Liver (tissue), 9 donors: Measurements from ENCODE around the gene BTG2. TPM values are rescaled to one million over a fixed set of nuclear protein-coding genes. Genes with fewer than 3 reads are reported as not detected.

Experiments
- DNase-seq: peaks from one replicate; pipeline ENCODE4 v3.0.0-alpha.2; 2017; ENCODE audit warnings: low spot score
- H3K27ac ChIP-seq, 2 donors: one replicate each; pipeline ENCODE4 v1.7.0; 2013; ENCODE audit warnings: inconsistent platforms in 2 of 2, low read length in 2 of 2, control low read depth in 1 of 2, low read depth in 1 of 2, mild to moderate bottlenecking in 1 of 2
- H3K27me3 ChIP-seq, 4 donors: one replicate each; pipeline versions ENCODE4 v1.6.1 to v1.7.0; 2013; ENCODE audit warnings: low read length in 3 of 4, inconsistent platforms in 1 of 4, mild to moderate bottlenecking in 1 of 4, moderate library complexity in 1 of 4; ENCODE audit not compliant: control insufficient read depth in 4 of 4, insufficient read depth in 4 of 4
- H3K36me3 ChIP-seq, 4 donors: one replicate each; pipeline versions ENCODE4 v1.6.1 to v1.7.0; 2013; ENCODE audit warnings: low read length in 3 of 4, mild to moderate bottlenecking in 3 of 4, low read depth in 1 of 4, moderate library complexity in 1 of 4; ENCODE audit not compliant: control insufficient read depth in 4 of 4, insufficient read depth in 3 of 4
- H3K4me1 ChIP-seq, 4 donors: one replicate each; pipeline versions ENCODE4 v1.6.1 to v1.7.0; 2013; ENCODE audit warnings: low read length in 3 of 4, mild to moderate bottlenecking in 3 of 4, moderate library complexity in 1 of 4; ENCODE audit not compliant: control insufficient read depth in 4 of 4, insufficient read depth in 4 of 4
- H3K4me3 ChIP-seq, 3 donors: one replicate each; pipeline versions ENCODE4 v1.6.1 to v1.7.0; 2013; ENCODE audit warnings: low read length in 3 of 3, control low read depth in 1 of 3, low read depth in 1 of 3, mild to moderate bottlenecking in 1 of 3
- H3K9ac ChIP-seq, 2 donors: one replicate each; pipeline ENCODE4 v1.7.0; 2013; ENCODE audit warnings: low read length in 2 of 2, mild to moderate bottlenecking in 2 of 2, moderate library complexity in 2 of 2, control low read depth in 1 of 2, low read depth in 1 of 2
- H3K9me3 ChIP-seq, 4 donors: one replicate each; pipeline versions ENCODE4 v1.6.1 to v1.7.0; 2013; ENCODE audit warnings: low read length in 3 of 4; ENCODE audit not compliant: control insufficient read depth in 4 of 4
- ATF3 ChIP-seq: IDR thresholded peaks from 2 replicates; pipeline ENCODE4 v1.6.1; 2016; ENCODE audit warnings: antibody characterized with exemption
- EGR1 ChIP-seq, 2 donors: IDR thresholded peaks; 2 replicates each; pipeline ENCODE4 v1.6.1; 2016 to 2018; ENCODE audit warnings: antibody characterized with exemption in 2 of 2, low read depth in 2 of 2
- FOXA1 ChIP-seq: IDR thresholded peaks from 2 replicates; pipeline ENCODE4 v1.6.1; 2016; ENCODE audit warnings: antibody characterized with exemption
- FOXA2 ChIP-seq: IDR thresholded peaks from 2 replicates; pipeline ENCODE4 v1.6.1; 2016; ENCODE audit warnings: antibody characterized with exemption
- GABPA ChIP-seq, 2 donors: IDR thresholded peaks in 1 of 2; conservative IDR thresholded peaks in 1 of 2; 2 replicates each; pipeline ENCODE4 v1.6.1; 2016; ENCODE audit warnings: antibody characterized with exemption in 2 of 2, mild to moderate bottlenecking in 1 of 2, moderate library complexity in 1 of 2
- HNF4A ChIP-seq, 2 donors: conservative IDR thresholded peaks; 2 replicates each; pipeline ENCODE4 v1.6.1; 2016; ENCODE audit warnings: antibody characterized with exemption in 2 of 2, mild to moderate bottlenecking in 2 of 2
- HNF4G ChIP-seq: IDR thresholded peaks from 2 replicates; pipeline ENCODE4 v1.6.1; 2016; ENCODE audit warnings: antibody characterized with exemption
- JUND ChIP-seq, 2 donors: IDR thresholded peaks; 2 replicates each; pipeline ENCODE4 v1.6.1; 2016; ENCODE audit warnings: antibody characterized with exemption in 2 of 2
- NR2F2 ChIP-seq: IDR thresholded peaks from 2 replicates; pipeline ENCODE4 v1.6.1; 2016; ENCODE audit warnings: antibody characterized with exemption
- RAD21 ChIP-seq, 2 donors: IDR thresholded peaks; 2 replicates each; pipeline ENCODE4 v1.6.1; 2016; ENCODE audit warnings: antibody characterized with exemption in 2 of 2, mild to moderate bottlenecking in 2 of 2
- RXRA ChIP-seq, 2 donors: IDR thresholded peaks; 2 replicates each; pipeline ENCODE4 v1.6.1; 2017 to 2018; ENCODE audit warnings: antibody characterized with exemption in 2 of 2, mild to moderate bottlenecking in 1 of 2
- SP1 ChIP-seq: IDR thresholded peaks from 2 replicates; pipeline ENCODE4 v1.6.1; 2018; ENCODE audit warnings: antibody characterized with exemption, mild to moderate bottlenecking
- TAF1 ChIP-seq: conservative IDR thresholded peaks from 2 replicates; pipeline ENCODE4 v1.6.1; 2016; ENCODE audit warnings: antibody characterized with exemption, mild to moderate bottlenecking
- YY1 ChIP-seq: IDR thresholded peaks from 2 replicates; pipeline ENCODE4 v1.6.1; 2016; ENCODE audit warnings: antibody characterized with exemption, mild to moderate bottlenecking
- WGBS: extraction: QIAGEN DNeasy Blood & Tissue Kit; methylation state at CpG from one replicate; pipeline ENCODE4 v1.1.7; 2013; 5-methylcytosine and 5-hydroxymethylcytosine counted together
- polyA plus RNA-seq, 2 donors: library from polyadenylated mRNA; stranded (reverse) in 1 of 2; unstranded in 1 of 2; fragments of 200-250 nt in 1 of 2; fragments of >200 nt in 1 of 2; fragmentation: Nextera tagmentation in 1 of 2; extraction: Ambion mirVana in 1 of 2; gene quantifications; one replicate each; pipeline versions ENCODE4 v1.2.1 to v1.2.3, GENCODE V29; 2013 to 2015
- total RNA-seq, 2 donors: library from RNA; depleted of rRNA; stranded (reverse); fragments of >200 nt; gene quantifications; one replicate each; pipeline ENCODE4 v1.2.3, GENCODE V29; 2014
- TF ChIP-seq, protein P1 (sequence below): IDR thresholded peaks from 2 replicates; pipeline ENCODE4 v1.6.1; 2016; ENCODE audit warnings: antibody characterized with exemption, mild to moderate bottlenecking
- TF ChIP-seq, protein P2 (sequence below): fragments of 150-350 bp; IDR thresholded peaks from 2 replicates; pipeline ENCODE4 v1.5.1; 2017; ENCODE audit warnings: improper control_type of control experiment, low read depth, low read length; ENCODE audit not compliant: missing input control
- TF ChIP-seq, protein P3 (sequence below): IDR thresholded peaks from 2 replicates; pipeline ENCODE4 v1.6.1; 2016; ENCODE audit warnings: antibody characterized with exemption
- TF ChIP-seq, protein P4 (sequence below): IDR thresholded peaks from 2 replicates; pipeline ENCODE4 v1.6.1; 2016; ENCODE audit warnings: antibody characterized with exemption
- donor health status: healthy.
- donor health status: healthy.
- donor health status: healthy.
- donor health status: healthy.
- donor health status: healthy.

Gene BTG2
- total and polyA plus RNA-seq, 4 donors, result 3.8 to 52.5 (median 4.8) TPM

DNA sequence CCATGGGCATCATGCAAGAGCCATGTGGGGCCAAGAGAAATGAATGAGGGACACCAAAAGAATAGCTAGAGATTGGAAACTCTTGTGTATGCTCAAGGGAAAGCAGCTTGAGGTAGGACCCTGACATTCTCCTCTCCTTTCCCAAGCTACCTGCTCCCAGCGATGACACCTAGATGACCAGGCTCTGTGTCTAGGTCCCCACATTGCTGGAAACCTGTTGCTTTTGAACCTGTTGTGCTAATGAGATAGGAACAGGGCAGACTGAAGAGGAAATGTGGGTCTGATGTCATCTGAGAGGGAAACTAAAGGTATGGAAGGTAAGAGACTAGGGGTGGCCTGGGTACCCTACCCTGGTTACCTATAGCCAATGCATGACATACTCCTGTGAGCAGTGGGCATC lies 43.8 kb downstream of the BTG2 start:
- peaks cover 0 to 6% (median 0%) of the 10 kb centered on the region in 4 donors for H3K27me3 ChIP-seq
- H3K9me3 ChIP-seq, result no peaks in the 10 kb centered on the region
- no peak for TF ChIP-seq FOXA2
- no peak for TF ChIP-seq GABPA (IDR thresholded peaks at IDR 0.05 in 1 of 2, conservative IDR thresholded peaks at IDR 0.05 in 1 of 2)
- no peak for TF ChIP-seq SP1
- H3K4me3 ChIP-seq, result no peak overlapping the region
- H3K27ac ChIP-seq, result no peak overlapping the region
- no peaks in the 10 kb centered on the region for H3K4me1 ChIP-seq
- no peak overlapping the region for H3K9ac ChIP-seq
- WGBS, result 100% methylated on average over 1 of the region's 1 CpG
- no peaks in the 10 kb centered on the region for H3K36me3 ChIP-seq
- no peak for DNase-seq

- H3K27me3 ChIP-seq, result peaks cover 0 to 6% (median 0%) of the 10 kb centered on the region in 4 donors
- no peak overlapping the region for H3K9ac ChIP-seq
- no peak overlapping the region for H3K27ac ChIP-seq
- H3K4me3 ChIP-seq, result no peak overlapping the region
- no peaks in the 10 kb centered on the region for H3K36me3 ChIP-seq
- no peak for DNase-seq
- no peak for TF ChIP-seq FOXA1
- TF ChIP-seq RXRA (IDR thresholded peaks at IDR 0.05), result no peak
- TF ChIP-seq, protein P1, sequence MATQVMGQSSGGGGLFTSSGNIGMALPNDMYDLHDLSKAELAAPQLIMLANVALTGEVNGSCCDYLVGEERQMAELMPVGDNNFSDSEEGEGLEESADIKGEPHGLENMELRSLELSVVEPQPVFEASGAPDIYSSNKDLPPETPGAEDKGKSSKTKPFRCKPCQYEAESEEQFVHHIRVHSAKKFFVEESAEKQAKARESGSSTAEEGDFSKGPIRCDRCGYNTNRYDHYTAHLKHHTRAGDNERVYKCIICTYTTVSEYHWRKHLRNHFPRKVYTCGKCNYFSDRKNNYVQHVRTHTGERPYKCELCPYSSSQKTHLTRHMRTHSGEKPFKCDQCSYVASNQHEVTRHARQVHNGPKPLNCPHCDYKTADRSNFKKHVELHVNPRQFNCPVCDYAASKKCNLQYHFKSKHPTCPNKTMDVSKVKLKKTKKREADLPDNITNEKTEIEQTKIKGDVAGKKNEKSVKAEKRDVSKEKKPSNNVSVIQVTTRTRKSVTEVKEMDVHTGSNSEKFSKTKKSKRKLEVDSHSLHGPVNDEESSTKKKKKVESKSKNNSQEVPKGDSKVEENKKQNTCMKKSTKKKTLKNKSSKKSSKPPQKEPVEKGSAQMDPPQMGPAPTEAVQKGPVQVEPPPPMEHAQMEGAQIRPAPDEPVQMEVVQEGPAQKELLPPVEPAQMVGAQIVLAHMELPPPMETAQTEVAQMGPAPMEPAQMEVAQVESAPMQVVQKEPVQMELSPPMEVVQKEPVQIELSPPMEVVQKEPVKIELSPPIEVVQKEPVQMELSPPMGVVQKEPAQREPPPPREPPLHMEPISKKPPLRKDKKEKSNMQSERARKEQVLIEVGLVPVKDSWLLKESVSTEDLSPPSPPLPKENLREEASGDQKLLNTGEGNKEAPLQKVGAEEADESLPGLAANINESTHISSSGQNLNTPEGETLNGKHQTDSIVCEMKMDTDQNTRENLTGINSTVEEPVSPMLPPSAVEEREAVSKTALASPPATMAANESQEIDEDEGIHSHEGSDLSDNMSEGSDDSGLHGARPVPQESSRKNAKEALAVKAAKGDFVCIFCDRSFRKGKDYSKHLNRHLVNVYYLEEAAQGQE, result no peak
- no peak for TF ChIP-seq JUND (IDR thresholded peaks at IDR 0.05)
- no peak for TF ChIP-seq ATF3
- TF ChIP-seq, protein P2, sequence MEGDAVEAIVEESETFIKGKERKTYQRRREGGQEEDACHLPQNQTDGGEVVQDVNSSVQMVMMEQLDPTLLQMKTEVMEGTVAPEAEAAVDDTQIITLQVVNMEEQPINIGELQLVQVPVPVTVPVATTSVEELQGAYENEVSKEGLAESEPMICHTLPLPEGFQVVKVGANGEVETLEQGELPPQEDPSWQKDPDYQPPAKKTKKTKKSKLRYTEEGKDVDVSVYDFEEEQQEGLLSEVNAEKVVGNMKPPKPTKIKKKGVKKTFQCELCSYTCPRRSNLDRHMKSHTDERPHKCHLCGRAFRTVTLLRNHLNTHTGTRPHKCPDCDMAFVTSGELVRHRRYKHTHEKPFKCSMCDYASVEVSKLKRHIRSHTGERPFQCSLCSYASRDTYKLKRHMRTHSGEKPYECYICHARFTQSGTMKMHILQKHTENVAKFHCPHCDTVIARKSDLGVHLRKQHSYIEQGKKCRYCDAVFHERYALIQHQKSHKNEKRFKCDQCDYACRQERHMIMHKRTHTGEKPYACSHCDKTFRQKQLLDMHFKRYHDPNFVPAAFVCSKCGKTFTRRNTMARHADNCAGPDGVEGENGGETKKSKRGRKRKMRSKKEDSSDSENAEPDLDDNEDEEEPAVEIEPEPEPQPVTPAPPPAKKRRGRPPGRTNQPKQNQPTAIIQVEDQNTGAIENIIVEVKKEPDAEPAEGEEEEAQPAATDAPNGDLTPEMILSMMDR, result no peak
- TF ChIP-seq FOXA2, result no peak
- TF ChIP-seq RAD21 (IDR thresholded peaks at IDR 0.05), result no peak
- TF ChIP-seq TAF1, result no peak
- no peak for TF ChIP-seq GABPA (IDR thresholded peaks at IDR 0.05 in 1 of 2, conservative IDR thresholded peaks at IDR 0.05 in 1 of 2)
- TF ChIP-seq, protein P3, sequence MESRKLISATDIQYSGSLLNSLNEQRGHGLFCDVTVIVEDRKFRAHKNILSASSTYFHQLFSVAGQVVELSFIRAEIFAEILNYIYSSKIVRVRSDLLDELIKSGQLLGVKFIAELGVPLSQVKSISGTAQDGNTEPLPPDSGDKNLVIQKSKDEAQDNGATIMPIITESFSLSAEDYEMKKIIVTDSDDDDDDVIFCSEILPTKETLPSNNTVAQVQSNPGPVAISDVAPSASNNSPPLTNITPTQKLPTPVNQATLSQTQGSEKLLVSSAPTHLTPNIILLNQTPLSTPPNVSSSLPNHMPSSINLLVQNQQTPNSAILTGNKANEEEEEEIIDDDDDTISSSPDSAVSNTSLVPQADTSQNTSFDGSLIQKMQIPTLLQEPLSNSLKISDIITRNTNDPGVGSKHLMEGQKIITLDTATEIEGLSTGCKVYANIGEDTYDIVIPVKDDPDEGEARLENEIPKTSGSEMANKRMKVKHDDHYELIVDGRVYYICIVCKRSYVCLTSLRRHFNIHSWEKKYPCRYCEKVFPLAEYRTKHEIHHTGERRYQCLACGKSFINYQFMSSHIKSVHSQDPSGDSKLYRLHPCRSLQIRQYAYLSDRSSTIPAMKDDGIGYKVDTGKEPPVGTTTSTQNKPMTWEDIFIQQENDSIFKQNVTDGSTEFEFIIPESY, result no peak
- TF ChIP-seq, protein P4, sequence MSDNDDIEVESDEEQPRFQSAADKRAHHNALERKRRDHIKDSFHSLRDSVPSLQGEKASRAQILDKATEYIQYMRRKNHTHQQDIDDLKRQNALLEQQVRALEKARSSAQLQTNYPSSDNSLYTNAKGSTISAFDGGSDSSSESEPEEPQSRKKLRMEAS, result no peak
- no peak for TF ChIP-seq EGR1 (IDR thresholded peaks at IDR 0.05; ENCODE audit: low read depth in 2 of 2)
- TF ChIP-seq YY1, result no peak
- TF ChIP-seq NR2F2, result no peak
- no peak for TF ChIP-seq HNF4G
- TF ChIP-seq HNF4A (conservative IDR thresholded peaks at IDR 0.05), result no peak
- no peak for TF ChIP-seq SP1
- no peaks in the 10 kb centered on the region for H3K9me3 ChIP-seq
- H3K4me1 ChIP-seq, result no peaks in the 10 kb centered on the region
- 87% methylated on average over 4 of the region's 4 CpGs for WGBS
Measured at GRCh38 chr1:203349773-203350524, 44.6 kb downstream of the BTG2 start.
